ENCODE measurements around the gene SPINDOC.
"Not testable (repeated sequence)": the region's sequence is repeated elsewhere in the genome, so short reads cannot be mapped to it uniquely, and the experiment has no call there.

SPINDOC gene

GRCh38 chr11:63813035-63813562 is at the start of gene SPINDOC:
SPINDOC (plus strand) TSS chr11:63813456; CDS start chr11:63813687, 231 bp downstream.
- peak; percentile 92 to 94 for ATAC-seq

GRCh38 chr11:63763496-63764339 is 49.5 kb upstream of the SPINDOC start:
- no peak for ATAC-seq

- ATAC-seq: no peak
Measured at GRCh38 chr11:63764340-63764678, 48.9 kb upstream of the SPINDOC start.

GRCh38 chr11:63764679-63765647 is 48.3 kb upstream of the SPINDOC start:
- no peak for ATAC-seq

GRCh38 chr11:63765688-63766241 is 47.5 kb upstream of the SPINDOC start:
- ATAC-seq: no peak

- ATAC-seq: no peak
Measured at GRCh38 chr11:63766531-63767235, 46.6 kb upstream of the SPINDOC start.

- ATAC-seq: no peak
Measured at GRCh38 chr11:63767267-63767564, 46.0 kb upstream of the SPINDOC start.

- peak in 1 of 2 donors; percentile 21 for ATAC-seq
Measured at GRCh38 chr11:63767565-63768236, 45.6 kb upstream of the SPINDOC start.

GRCh38 chr11:63768237-63769041 is 44.8 kb upstream of the SPINDOC start, which contains the start of gene ZFTA:
ZFTA (minus strand) TSS chr11:63768775; CDS start chr11:63768622, 153 bp downstream.
- ATAC-seq: peak; percentile 55 to 61

GRCh38 chr11:63769042-63769713 is 44.1 kb upstream of the SPINDOC start:
- ATAC-seq: peak; percentile 45 to 53

- no peak for ATAC-seq
Measured at GRCh38 chr11:63769714-63770455, 43.4 kb upstream of the SPINDOC start.

GRCh38 chr11:63770763-63771162 is 42.5 kb upstream of the SPINDOC start:
- no peak for ATAC-seq

GRCh38 chr11:63771741-63772318 is 41.4 kb upstream of the SPINDOC start:
- not testable (repeated sequence) for ATAC-seq

- ATAC-seq: no peak
Measured at GRCh38 chr11:63775191-63775590, 38.1 kb upstream of the SPINDOC start.

GRCh38 chr11:63779039-63779438 is 34.2 kb upstream of the SPINDOC start:
- ATAC-seq: no peak

GRCh38 chr11:63782749-63783148 is 30.5 kb upstream of the SPINDOC start:
- ATAC-seq: no peak

GRCh38 chr11:63783925-63784592 is 29.2 kb upstream of the SPINDOC start:
- ATAC-seq: no peak

GRCh38 chr11:63785823-63786222 is 27.4 kb upstream of the SPINDOC start:
- ATAC-seq: no peak
